ENCODE measurements around the gene LRRC42.
"Not testable (repeated sequence)": the region's sequence is repeated elsewhere in the genome, so short reads cannot be mapped to it uniquely, and the experiment has no call there.

LRRC42 gene

GRCh38 chr1:53971718-53972117, 25.6 kb downstream of the LRRC42 start:
- DNase-seq, result no peak

DNA sequence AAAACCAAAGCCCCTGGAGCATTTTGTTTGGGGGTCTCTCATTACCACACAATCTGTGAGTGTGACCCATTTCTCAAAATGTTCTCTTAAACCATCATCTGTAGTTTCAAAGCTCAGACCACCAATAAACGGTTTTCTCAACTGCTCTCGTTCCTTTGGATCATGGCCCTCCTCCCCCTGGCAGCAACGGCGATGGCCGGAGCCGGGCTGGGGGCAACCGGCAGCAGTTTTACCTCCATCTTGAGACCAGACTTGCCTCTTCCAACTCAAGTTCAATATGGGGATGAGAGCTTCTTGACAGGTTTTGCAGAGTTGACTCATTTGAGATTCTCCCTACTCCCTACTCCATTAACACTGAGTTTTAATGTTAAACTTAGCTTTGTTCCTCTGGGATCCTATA, 29.7 kb downstream of the LRRC42 start:
- DNase-seq, result no peak

- DNase-seq, result peak; percentile 25
Measured at GRCh38 chr1:53979712-53980450, 33.7 kb downstream of the LRRC42 start.

GRCh38 chr1:53981220-53981619, 35.1 kb downstream of the LRRC42 start:
- no peak for DNase-seq

DNA sequence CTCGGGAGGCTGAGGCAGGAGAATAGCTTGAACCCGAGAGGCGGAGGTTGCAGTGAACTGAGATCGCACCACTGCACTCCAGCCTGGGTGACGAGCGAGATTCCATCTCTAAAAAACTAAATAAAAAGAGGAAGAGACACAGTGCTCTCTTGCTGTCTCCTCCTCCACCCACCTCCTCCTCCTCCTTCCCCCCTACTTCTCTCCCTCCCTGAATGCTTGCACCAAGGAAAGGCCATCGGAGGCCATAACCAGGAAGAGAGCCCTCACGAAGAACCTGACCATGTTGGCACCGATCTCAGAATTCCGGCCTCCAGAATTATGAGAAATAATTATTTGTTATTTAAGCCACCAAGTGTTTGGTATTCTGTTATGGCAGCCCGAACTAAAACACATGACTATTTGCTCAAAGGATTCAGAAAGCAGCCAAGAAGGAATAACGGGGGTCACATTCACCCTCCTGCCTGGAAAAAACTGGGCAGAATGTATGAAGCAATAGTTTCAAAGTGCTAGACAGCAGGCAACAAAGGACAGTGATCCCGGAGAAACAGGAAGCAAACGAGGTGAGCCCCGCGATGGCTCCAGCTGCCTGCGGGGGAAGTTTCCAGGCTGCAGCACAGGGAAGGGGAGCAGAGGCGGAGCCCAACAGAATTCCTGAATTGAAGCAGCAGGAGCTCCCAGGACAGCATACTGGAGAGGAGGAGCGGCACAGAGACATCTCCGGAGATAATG, 36.0 kb downstream of the LRRC42 start:
- no peak for DNase-seq

- DNase-seq, result no peak
Measured at GRCh38 chr1:53982763-53983104, 36.6 kb downstream of the LRRC42 start.

DNA sequence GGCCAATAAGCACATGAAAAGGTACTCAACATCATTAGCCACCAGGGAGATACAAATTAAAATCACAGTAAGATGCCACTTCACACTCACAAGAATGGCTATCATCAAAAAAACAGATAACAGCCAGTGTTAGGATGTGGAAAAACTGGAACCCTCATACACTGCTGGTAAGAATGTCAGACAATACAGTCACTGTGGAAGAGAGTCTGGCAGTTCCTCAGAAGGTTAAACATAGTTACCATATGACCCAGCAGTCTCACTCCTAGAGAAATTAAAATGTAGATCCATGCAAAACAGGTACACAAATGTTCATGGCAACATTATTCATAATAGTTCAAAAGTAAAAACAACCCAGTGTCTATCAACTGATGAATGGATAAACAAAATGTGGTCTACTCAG, 38.6 kb downstream of the LRRC42 start:
- no peak for DNase-seq

DNA sequence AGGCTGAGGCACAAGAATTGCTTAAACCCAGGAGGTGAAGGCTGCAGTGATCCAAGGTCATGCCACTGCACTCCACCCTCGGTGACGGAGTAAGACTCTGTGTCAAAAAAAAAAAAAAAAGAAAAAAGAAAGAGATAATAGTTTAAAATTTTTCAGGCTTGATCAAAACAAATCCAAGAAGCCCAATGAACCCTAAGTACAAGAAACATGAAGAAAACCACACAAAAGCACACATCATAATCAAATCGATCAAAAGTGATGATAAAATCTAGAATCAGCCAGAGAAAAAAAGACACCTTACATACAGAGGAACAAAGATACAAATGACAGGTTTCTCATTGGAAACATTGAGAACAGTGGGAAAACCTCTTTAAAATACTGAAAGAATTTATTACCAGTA, 40.3 kb downstream of the LRRC42 start:
- no peak for DNase-seq

DNA sequence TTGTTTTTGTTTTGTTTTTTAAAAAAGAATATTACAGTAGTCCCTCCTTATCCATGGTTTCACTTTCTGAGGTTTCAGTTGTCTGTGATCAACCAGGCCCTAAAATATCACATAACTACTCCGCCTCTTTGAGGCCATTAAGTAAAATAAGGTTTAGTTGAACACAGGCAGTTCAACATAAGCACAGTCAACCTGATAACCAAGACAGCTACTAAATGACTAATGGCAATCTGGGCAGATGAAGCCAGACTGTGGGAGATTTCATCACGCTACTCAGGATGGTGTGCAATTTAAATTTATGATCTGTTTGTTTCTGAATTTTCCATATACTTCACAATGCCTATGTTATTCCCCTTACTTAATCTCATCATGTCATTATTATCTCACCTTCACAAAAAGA, 41.7 kb downstream of the LRRC42 start:
- no peak for DNase-seq

GRCh38 chr1:53992085-53992874, 46.1 kb downstream of the LRRC42 start:
- no peak for DNase-seq

DNA sequence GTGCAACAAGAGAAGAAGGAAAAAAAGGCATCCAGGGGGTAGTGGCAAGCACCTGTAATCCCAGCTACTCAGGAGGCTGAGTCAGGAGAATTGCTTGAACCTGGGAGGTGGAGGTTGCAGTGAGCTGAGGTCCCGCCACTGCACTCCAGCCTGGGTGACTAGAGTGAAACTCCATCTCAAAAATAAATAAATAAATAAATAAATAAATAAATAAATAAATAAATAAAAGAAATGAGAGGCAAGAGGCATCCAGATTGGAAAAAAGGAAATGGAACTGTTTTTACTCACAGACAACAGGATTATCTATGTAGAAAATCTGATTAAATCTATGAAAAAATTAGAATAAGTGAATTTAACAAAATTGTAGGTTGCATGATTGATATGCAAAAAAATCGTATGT, 48.4 kb downstream of the LRRC42 start:
- not testable (repeated sequence) for DNase-seq

DNA sequence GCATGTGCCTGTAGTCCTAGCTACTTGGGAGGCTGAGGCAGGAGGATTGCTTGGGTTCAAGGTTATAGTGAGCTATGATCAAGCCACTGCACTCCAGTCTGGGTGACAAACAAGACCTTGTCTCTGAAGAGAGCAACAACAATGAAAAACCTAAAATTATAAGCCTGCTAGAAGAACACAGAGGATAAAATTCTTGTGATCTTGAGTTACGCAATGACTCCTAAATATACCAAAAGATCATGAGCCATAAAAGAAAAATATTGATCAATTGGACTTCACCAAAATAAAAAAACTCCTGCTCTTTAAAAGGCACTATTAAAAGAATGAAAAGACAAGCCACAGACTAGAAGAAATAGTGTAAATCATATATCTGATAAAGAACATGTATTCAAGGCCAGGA, 49.5 kb downstream of the LRRC42 start:
- no peak for DNase-seq

DNA sequence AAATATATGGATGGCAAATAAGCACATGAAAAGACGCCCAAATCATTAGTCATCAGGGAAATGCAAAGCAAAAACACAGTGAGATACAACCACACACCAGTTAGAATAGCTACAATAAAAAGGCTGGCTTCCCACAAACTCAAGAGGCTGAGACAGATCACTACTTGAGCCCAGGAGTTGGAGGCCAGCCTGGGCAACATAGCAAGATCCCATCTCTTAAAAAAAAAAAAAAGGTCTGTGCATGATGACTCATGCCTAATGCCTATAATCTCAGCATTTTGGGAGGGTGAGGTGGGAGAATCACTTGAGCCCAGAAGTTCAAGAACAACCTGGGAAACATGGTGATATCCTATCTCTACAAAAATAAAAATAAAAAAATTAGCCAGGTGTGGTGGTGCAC, 52.1 kb downstream of the LRRC42 start:
- DNase-seq, result no peak

GRCh38 chr1:53999920-54000319, 53.8 kb downstream of the LRRC42 start:
- DNase-seq, result no peak

- no peak for DNase-seq
Measured at GRCh38 chr1:54001591-54001990, 55.4 kb downstream of the LRRC42 start.

- no peak for DNase-seq
Measured at GRCh38 chr1:54002544-54003248, 56.5 kb downstream of the LRRC42 start.

GRCh38 chr1:54003249-54003646, 57.1 kb downstream of the LRRC42 start:
- no peak for DNase-seq

DNA sequence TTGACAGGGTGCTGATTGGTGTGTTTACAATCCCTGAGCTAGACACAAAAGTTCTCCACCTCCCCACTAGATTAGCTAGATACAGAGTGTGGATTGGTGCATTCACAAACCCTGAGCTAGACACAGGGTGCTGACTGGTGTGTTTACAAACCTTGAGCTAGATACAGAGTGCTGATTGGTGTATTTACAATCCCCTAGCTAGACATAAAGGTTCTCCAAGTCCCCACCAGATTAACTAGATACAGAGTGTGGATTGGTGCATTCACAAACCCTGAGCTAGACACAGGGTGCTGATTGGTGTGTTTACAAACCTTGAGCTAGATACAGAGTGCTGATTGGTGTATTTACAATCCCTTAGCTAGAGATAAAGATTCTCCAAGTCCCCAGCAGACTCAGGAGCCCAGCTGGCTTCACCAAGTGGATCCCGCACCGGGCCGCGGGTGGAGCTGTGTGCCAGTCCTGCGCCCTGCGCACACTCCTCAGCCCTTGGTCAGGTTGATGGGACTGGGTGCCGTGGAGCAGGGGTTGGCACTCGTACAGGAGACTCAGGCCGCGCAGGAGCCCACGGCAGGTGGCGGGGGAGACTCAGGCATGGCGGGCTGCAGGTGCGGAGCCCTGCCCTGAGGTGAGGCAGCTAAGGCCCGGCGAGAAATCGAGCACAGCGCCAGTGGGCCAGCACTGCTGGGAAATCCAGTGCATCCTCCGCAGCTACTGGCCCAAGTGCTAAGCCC, 57.8 kb downstream of the LRRC42 start:
- not testable (repeated sequence) for DNase-seq

GRCh38 chr1:54004481-54005049, 58.4 kb downstream of the LRRC42 start:
- DNase-seq, result no peak

DNA sequence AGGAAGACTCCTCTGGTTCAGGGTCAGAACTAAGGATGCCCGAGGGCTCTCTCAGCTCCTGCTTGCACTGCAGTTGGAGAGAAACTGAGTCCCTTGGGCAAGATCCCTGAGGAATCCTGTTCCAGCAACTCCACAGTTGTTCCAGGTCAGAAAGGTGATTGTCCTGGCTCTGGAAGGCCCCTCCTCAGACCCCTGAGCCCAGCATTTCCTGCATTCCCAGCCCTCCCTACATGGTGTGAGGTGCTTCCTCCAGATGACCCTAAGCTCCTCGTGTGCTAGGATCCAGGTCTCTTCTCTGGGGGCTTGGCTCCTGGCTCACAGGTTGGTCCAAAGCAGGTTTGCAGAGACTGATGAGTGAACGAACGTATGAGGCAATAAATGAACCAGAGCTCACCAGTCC, 60.4 kb downstream of the LRRC42 start:
- no peak for DNase-seq

DNA sequence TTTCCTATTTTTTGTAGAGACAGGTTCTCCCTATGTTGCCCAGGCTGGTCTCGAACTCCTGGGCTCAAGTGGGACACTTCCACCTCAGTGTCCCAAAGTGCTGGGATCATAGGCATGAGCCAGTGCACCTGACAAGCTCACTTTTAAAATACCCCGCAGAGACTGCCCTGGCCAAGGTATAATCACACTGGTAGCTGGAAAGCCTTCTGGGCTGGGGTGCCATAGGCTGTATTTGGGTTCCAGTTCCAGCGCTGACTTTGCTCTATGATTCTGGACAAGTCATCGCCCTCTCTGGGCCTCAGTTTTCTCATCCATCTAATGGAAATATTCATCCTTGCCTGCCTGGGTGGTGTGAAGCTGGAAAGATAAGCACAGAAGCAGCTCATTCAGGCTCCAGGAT, 61.5 kb downstream of the LRRC42 start:
- no peak for DNase-seq

DNA sequence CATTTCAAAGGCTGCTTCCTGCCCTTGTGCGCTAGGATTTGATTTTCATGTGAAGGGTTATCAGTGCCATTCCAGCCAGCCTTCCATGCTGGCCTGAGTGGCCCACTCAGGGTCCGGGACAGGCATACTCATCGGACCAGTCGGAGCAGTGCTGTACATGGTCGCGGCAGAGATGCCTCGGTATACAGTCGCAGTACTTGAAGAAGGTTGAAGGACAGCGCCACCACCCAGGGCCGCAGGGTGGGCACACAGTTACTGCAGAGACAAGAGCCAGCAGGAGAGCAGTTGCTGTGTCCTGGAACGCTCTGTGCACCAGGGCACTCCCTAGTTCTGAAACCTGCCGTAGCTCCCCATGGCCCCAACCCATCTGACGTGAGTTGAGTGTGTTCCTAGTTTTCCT, 62.7 kb downstream of the LRRC42 start:
- DNase-seq, result no peak

Data from NCI-H2107 (cell line).